Ishikawa (cell line): ENCODE data around the gene RFWD3.

ENCODE experiments used
- CEBPB ChIP-seq: IDR thresholded peaks from 2 replicates; pipeline ENCODE4 v1.6.1; 2012
- CREB1 ChIP-seq: IDR thresholded peaks from 2 replicates; pipeline ENCODE4 v1.6.1; 2012; ENCODE audit warnings: low read depth
- EGR1 ChIP-seq: IDR thresholded peaks from 2 replicates; pipeline ENCODE4 v1.6.1; 2012
- EP300 ChIP-seq: IDR thresholded peaks from 2 replicates; pipeline ENCODE4 v1.6.1; 2012; ENCODE audit warnings: borderline replicate concordance
- FOXM1 ChIP-seq: IDR thresholded peaks from 2 replicates; pipeline ENCODE4 v1.6.1; 2012; ENCODE audit warnings: low read depth, borderline replicate concordance
- MAX ChIP-seq: IDR thresholded peaks from 2 replicates; pipeline ENCODE4 v1.6.1; 2012
- NFIC ChIP-seq: IDR thresholded peaks from 2 replicates; pipeline ENCODE4 v1.6.1; 2012
- RAD21 ChIP-seq: IDR thresholded peaks from 2 replicates; pipeline ENCODE4 v1.6.1; 2012; ENCODE audit warnings: low read depth
- REST ChIP-seq: IDR thresholded peaks from 2 replicates; pipeline ENCODE4 v1.6.1; 2012; ENCODE audit warnings: low read depth, mild to moderate bottlenecking
- TAF1 ChIP-seq: IDR thresholded peaks from 2 replicates; pipeline ENCODE4 v1.6.1; 2012; ENCODE audit warnings: low read depth, mild to moderate bottlenecking
- TEAD4 ChIP-seq: IDR thresholded peaks from 2 replicates; pipeline ENCODE4 v1.6.1; 2012
- USF1 ChIP-seq: IDR thresholded peaks from 2 replicates; pipeline ENCODE4 v1.6.1; 2012
- YY1 ChIP-seq: IDR thresholded peaks from 2 replicates; pipeline ENCODE4 v1.6.1; 2012; ENCODE audit warnings: low read depth

GRCh38 chr16:74649839-74650504, 16.7 kb downstream of the RFWD3 start:
- TF ChIP-seq FOXM1 (no peak), TAF1 (no peak), MAX (no peak), CEBPB (no peak), EP300 (no peak), RAD21 (no peak), EGR1 (no peak), NFIC (no peak), REST (no peak), CREB1 (no peak), TEAD4 (no peak), YY1 (no peak), USF1 (no peak)
